AG04449 (cell line): ENCODE data around the gene DSCAM.

Experiments
- CTCF ChIA-PET: fragments of 350-600 bp; formaldehyde crosslinking; extraction: SDS; loops from one replicate; lab custom pipeline; 2021; ENCODE audit warnings: antibody characterized with exemption; lab: Yijun Ruan, JAX
- POLR2A ChIA-PET: fragments of 400-600, 350-600 bp; formaldehyde crosslinking; extraction: SDS; loops from one replicate; lab custom pipeline; 2020; ENCODE audit warnings: antibody characterized with exemption, inconsistent platforms; lab: Yijun Ruan, JAX
- DNase-seq: peaks from one replicate; pipeline ENCODE4 v3.0.0-alpha.2; 2010; ENCODE audit warnings: low read depth, low spot score
- H3K4me3 ChIP-seq: 2 replicates; pipeline ENCODE4 v1.5.1; 2011; ENCODE audit warnings: low read depth, mild to moderate bottlenecking, control low read depth, low read length
- TF ChIP-seq, protein P1 (sequence below): IDR thresholded peaks from one replicate; pipeline ENCODE4 v1.5.1; 2011; ENCODE audit warnings: mild to moderate bottlenecking, moderate library complexity, low read length, control low read depth, inconsistent platforms; ENCODE audit not compliant: insufficient read depth; ENCODE audit errors: missing control alignments

The DSCAM gene

DNA sequence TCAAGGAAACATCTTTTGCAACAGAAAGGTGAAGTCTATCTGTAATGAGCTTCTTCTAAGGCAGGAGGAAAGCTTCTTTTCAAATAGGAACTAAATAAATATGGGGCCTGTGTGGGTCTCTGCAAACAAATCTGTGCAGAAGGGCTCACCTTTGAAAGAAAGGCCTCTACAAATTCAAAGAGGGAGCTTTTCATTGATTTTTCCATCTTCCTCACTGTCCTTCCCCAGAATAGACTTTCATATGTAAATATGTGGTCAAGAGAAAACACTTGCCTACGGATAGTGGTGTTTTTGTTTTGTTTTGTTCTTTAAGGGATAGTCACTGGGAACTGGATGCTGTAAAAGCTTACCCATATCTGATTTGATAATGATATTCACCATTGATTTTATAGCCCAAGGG is 223.4 kb downstream of the DSCAM start:
- DNase-seq: no peak
- POLR2A ChIA-PET: no interaction called here
- TF ChIP-seq, protein P1, sequence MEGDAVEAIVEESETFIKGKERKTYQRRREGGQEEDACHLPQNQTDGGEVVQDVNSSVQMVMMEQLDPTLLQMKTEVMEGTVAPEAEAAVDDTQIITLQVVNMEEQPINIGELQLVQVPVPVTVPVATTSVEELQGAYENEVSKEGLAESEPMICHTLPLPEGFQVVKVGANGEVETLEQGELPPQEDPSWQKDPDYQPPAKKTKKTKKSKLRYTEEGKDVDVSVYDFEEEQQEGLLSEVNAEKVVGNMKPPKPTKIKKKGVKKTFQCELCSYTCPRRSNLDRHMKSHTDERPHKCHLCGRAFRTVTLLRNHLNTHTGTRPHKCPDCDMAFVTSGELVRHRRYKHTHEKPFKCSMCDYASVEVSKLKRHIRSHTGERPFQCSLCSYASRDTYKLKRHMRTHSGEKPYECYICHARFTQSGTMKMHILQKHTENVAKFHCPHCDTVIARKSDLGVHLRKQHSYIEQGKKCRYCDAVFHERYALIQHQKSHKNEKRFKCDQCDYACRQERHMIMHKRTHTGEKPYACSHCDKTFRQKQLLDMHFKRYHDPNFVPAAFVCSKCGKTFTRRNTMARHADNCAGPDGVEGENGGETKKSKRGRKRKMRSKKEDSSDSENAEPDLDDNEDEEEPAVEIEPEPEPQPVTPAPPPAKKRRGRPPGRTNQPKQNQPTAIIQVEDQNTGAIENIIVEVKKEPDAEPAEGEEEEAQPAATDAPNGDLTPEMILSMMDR: no peak
- H3K4me3 ChIP-seq: no peak overlapping the region
- CTCF ChIA-PET: interaction anchor here (0.6 to 1.2 kb wide), 2 partner anchors 11 to 119 kb away, joined by 3 to 5 read pairs; no protein-coding TSS in a partner anchor

DNA sequence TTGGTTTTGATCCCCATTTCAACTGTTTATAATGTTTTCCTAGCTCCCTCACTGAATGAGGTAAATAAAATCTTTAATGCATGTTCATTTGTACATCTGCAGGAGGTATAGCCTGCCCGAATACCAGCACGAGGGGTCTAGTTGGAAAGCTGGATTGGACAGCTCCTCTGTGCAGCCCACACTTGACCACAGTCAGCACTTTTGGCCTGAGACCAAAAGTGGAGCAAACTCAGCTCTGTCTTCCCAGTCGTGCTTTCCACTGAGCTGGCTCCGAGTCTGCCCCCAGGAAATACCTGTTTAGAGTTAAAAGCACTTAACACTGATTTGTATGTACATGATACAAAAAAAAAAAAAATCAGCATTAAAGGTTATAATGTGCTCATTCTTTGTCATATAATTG is 224.4 kb downstream of the DSCAM start:
- DNase-seq: no peak
- H3K4me3 ChIP-seq: no peak overlapping the region
- POLR2A ChIA-PET: interaction anchor here (0.6 kb wide), 1 partner anchor 9 kb away, joined by 3 read pairs; no protein-coding TSS in a partner anchor
- CTCF ChIA-PET: no interaction called here
- TF ChIP-seq, protein P1: no peak

DNA sequence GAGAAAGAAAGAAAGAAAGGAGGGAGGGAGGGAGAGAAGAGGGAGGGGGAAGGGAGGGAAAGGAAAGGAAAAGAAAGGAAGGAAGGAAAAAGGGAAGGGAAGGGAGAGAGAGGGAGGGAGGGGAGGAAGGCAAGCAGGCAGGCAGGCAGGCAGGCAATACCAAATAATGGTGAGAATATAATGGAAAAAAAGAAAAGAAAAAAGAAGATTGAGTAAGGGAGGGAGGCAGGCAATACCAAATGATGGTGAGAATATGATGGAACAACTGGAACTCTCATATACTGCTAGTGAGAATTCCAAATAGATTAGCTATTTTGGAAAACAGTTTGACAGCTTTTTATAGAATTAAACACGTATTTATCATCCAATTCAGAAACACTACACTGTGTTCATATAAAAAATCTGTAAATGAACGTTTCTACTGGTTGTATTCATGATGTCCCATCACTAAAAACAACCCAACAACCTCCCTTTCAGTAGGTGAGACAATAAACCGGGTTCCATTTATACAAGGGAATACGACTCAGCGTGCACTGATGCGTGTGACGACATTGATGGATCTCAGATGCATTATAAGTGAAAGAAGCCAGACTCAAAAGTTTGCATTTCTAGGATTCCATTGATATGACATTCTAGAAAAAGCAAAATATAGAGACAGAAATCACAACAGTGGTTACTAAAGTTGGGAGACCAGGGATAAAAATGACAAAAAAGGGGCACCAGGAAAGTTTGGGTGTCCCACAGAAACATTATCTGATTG is 226.4 kb downstream of the DSCAM start:
- DNase-seq: no peak
- CTCF ChIA-PET: no interaction called here
- TF ChIP-seq, protein P1: no peak
- POLR2A ChIA-PET: no interaction called here
- no peak overlapping the region for H3K4me3 ChIP-seq

DNA sequence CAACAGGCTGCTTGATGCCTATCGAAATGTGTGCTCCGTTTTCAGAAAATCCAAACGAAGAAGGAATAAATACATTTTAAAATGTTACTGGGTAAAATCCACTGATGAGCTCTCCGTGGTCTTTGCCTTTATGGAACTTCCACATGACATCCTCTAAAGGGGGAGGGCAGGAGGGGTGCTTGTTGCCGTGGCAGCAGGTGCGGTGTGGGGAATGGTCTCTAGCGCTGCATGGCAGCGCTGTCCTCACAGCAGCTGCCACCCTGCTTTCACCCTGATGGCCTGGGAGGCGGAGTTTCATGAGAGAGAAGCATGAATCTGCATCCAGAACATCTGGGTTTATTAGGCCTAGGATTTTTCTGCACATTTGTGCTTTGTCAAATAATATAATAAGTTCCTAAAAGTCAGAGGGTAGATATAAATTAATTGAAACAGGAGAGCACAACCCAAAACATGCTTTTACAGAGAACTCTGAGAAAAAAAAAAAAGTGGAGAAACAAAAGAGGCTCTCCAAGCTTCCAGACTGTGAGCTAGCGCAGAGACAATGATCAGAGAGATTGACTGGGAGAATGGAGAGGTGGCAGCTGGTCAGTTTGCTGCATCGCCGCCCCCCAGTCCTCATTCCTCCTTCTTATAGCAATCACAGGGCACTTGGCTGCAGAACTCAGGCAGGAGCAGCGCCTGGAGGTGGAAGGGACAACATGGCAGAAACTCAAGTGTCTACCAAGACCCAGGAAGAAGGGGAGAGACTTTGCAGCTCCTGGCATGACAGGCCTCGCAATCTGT is 228.6 kb downstream of the DSCAM start:
- DNase-seq: no peak
- no peak overlapping the region for H3K4me3 ChIP-seq
- CTCF ChIA-PET: no interaction called here
- POLR2A ChIA-PET: no interaction called here
- TF ChIP-seq, protein P1: no peak

- ChIA-PET CTCF (interaction anchor here (1.0 kb wide), 1 partner anchor 226 kb away, joined by 3 read pairs; no protein-coding TSS in a partner anchor), POLR2A (no interaction called here)
- no peak overlapping the region for H3K4me3 ChIP-seq
- DNase-seq: no peak
- TF ChIP-seq, protein P1: no peak
Observed at GRCh38 chr21:40616377-40616704, 230.6 kb downstream of the DSCAM start.
